HUES48 (cell line): Measurements from ENCODE around the gene NAT14.
"Not testable (repeated sequence)": the region's sequence is repeated elsewhere in the genome, so short reads cannot be mapped to it uniquely, and the experiment has no call there.

Experiments
- H3K27ac ChIP-seq: one replicate; pipeline ENCODE4 v1.7.0; 2013; ENCODE audit warnings: low read depth, low read length, inconsistent platforms
- H3K27me3 ChIP-seq: 2 replicates; pipeline ENCODE4 v1.6.1; 2013; ENCODE audit warnings: mild to moderate bottlenecking, low read length; ENCODE audit not compliant: control insufficient read depth, insufficient read depth
- H3K36me3 ChIP-seq: 2 replicates; pipeline ENCODE4 v1.6.1; 2013; ENCODE audit warnings: low read length; ENCODE audit not compliant: control insufficient read depth, insufficient read depth
- H3K4me1 ChIP-seq: 2 replicates; pipeline ENCODE4 v1.6.1; 2013; ENCODE audit warnings: mild to moderate bottlenecking, low read length; ENCODE audit not compliant: control insufficient read depth, insufficient read depth
- H3K4me3 ChIP-seq: 2 replicates; pipeline ENCODE4 v1.5.1; 2013; ENCODE audit warnings: mild to moderate bottlenecking, low read depth, low read length
- H3K9ac ChIP-seq: 2 replicates; pipeline ENCODE4 v1.6.1; 2013; ENCODE audit warnings: mild to moderate bottlenecking, low read depth, low read length, moderate library complexity
- H3K9me3 ChIP-seq: 2 replicates; pipeline ENCODE4 v1.6.1; 2013; ENCODE audit warnings: low read length; ENCODE audit not compliant: control insufficient read depth, insufficient read depth

The NAT14 gene

GRCh38 chr19:55496820-55497219 lies 11.8 kb downstream of the NAT14 start:
- H3K27ac ChIP-seq, H3K4me1 ChIP-seq, H3K4me3 ChIP-seq, H3K9ac ChIP-seq, H3K36me3 ChIP-seq, H3K9me3 ChIP-seq, H3K27me3 ChIP-seq: not testable (repeated sequence)

GRCh38 chr19:55497763-55498162 lies 12.8 kb downstream of the NAT14 start:
- H3K36me3 ChIP-seq, result no peaks in the 10 kb centered on the region
- H3K27me3 ChIP-seq, result peaks cover 13% of the 10 kb centered on the region
- H3K9me3 ChIP-seq, result no peaks in the 10 kb centered on the region
- no peak overlapping the region for H3K9ac ChIP-seq
- H3K4me1 ChIP-seq, result no peaks in the 10 kb centered on the region
- no peak overlapping the region for H3K4me3 ChIP-seq
- H3K27ac ChIP-seq, result no peak overlapping the region

GRCh38 chr19:55498246-55498840 lies 13.4 kb downstream of the NAT14 start:
- Histone ChIP-seq H3K9ac (no peak overlapping the region), H3K4me3 (no peak overlapping the region), H3K4me1 (no peaks in the 10 kb centered on the region), H3K36me3 (no peaks in the 10 kb centered on the region), H3K27ac (no peak overlapping the region), H3K27me3 (peaks cover 18% of the 10 kb centered on the region), H3K9me3 (peaks cover 3% of the 10 kb centered on the region; the same call in 1 of the 2 replicates)

GRCh38 chr19:55500368-55500952 lies 15.5 kb downstream of the NAT14 start:
- Histone ChIP-seq H3K4me3 (no peak overlapping the region), H3K9me3 (peaks cover 3% of the 10 kb centered on the region; the same call in 1 of the 2 replicates), H3K9ac (no peak overlapping the region), H3K36me3 (no peaks in the 10 kb centered on the region), H3K4me1 (no peaks in the 10 kb centered on the region), H3K27ac (no peak overlapping the region), H3K27me3 (peaks cover 34% of the 10 kb centered on the region)

GRCh38 chr19:55502197-55502952 lies 17.4 kb downstream of the NAT14 start:
- no peak overlapping the region for H3K9ac ChIP-seq
- H3K4me1 ChIP-seq, result no peaks in the 10 kb centered on the region
- peaks cover 34% of the 10 kb centered on the region for H3K27me3 ChIP-seq
- H3K36me3 ChIP-seq, result no peaks in the 10 kb centered on the region
- no peak overlapping the region for H3K27ac ChIP-seq
- peaks cover 3% of the 10 kb centered on the region; the same call in 1 of the 2 replicates for H3K9me3 ChIP-seq
- H3K4me3 ChIP-seq, result no peak overlapping the region

GRCh38 chr19:55503157-55503501 lies 18.1 kb downstream of the NAT14 start:
- no peak overlapping the region for H3K27ac ChIP-seq
- H3K4me3 ChIP-seq, result no peak overlapping the region
- no peaks in the 10 kb centered on the region for H3K36me3 ChIP-seq
- peaks cover 34% of the 10 kb centered on the region for H3K27me3 ChIP-seq
- H3K9me3 ChIP-seq, result peaks cover 3% of the 10 kb centered on the region; the same call in 1 of the 2 replicates
- no peak overlapping the region for H3K9ac ChIP-seq
- H3K4me1 ChIP-seq, result no peaks in the 10 kb centered on the region

GRCh38 chr19:55503502-55504251 lies 18.7 kb downstream of the NAT14 start:
- H3K4me3 ChIP-seq, result peak overlapping the region; percentile 51
- H3K27me3 ChIP-seq, result peaks cover 34% of the 10 kb centered on the region
- no peaks in the 10 kb centered on the region for H3K36me3 ChIP-seq
- H3K4me1 ChIP-seq, result no peaks in the 10 kb centered on the region
- no peak overlapping the region for H3K27ac ChIP-seq
- H3K9me3 ChIP-seq, result peaks cover 3% of the 10 kb centered on the region; the same call in 1 of the 2 replicates
- no peak overlapping the region for H3K9ac ChIP-seq

- Histone ChIP-seq H3K9me3 (peaks cover 3% of the 10 kb centered on the region; the same call in 1 of the 2 replicates), H3K9ac (no peak overlapping the region)
These were observed 19.2 kb downstream of the NAT14 start for GRCh38 chr19:55504252-55504603.

GRCh38 chr19:55504981-55505380 lies 20.0 kb downstream of the NAT14 start:
- Histone ChIP-seq H3K9me3 (peaks cover 3% of the 10 kb centered on the region; the same call in 1 of the 2 replicates), H3K4me3 (no peak overlapping the region), H3K27ac (no peak overlapping the region), H3K4me1 (no peaks in the 10 kb centered on the region), H3K27me3 (peaks cover 37% of the 10 kb centered on the region), H3K9ac (no peak overlapping the region), H3K36me3 (no peaks in the 10 kb centered on the region)

More at GRCh38 chr19:55504252-55504603, 19.2 kb downstream of the NAT14 start:
- Histone ChIP-seq H3K36me3 (no peaks in the 10 kb centered on the region), H3K27ac (no peak overlapping the region), H3K27me3 (peaks cover 37% of the 10 kb centered on the region), H3K4me1 (no peaks in the 10 kb centered on the region), H3K4me3 (no peak overlapping the region)

- H3K36me3 ChIP-seq, result no peaks in the 10 kb centered on the region
- H3K9ac ChIP-seq, result no peak overlapping the region
- H3K27ac ChIP-seq, result no peak overlapping the region
- peaks cover 2% of the 10 kb centered on the region; the same call in 1 of the 2 replicates for H3K9me3 ChIP-seq
- no peaks in the 10 kb centered on the region for H3K4me1 ChIP-seq
- peaks cover 21% of the 10 kb centered on the region for H3K27me3 ChIP-seq
- H3K4me3 ChIP-seq, result no peak overlapping the region
These were observed 23.1 kb downstream of the NAT14 start for GRCh38 chr19:55508120-55508519.
